Measurements from ENCODE around the gene TRPM3.

TRPM3 gene

DNA sequence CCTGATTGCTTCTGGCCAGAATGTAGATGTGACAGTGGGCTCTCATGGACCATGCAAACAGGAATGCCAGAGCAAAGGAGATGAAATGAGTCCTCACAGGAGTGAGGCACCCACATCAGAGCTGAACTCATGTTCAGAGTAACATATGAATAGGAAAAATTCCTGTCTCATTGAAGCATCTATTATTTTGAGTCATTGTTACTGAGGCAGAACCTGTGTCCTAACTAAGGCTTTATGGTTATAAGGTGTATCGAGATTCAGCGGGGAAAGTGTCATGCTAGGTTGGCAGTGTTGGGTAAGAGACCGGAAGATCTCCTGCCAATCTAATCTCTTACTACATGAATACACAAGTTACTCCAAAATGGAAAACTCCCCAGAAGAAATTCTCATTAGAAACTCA lies 304.1 kb downstream of the TRPM3 start:
- no peak for TF ChIP-seq ZC3H10 (CRISPR knock-in tag; IDR thresholded peaks at IDR 0.05)
- TF ChIP-seq CSDC2 (CRISPR knock-in tag; IDR thresholded peaks at IDR 0.05): no peak
- no peak for TF ChIP-seq ZNF565 (CRISPR knock-in tag; conservative IDR thresholded peaks at IDR 0.05; ENCODE audit: low read depth)
- TF ChIP-seq ESRRG (CRISPR knock-in tag; IDR thresholded peaks at IDR 0.05): no peak
- no peak for TF ChIP-seq TCF4 (CRISPR knock-in tag; IDR thresholded peaks at IDR 0.05; ENCODE audit: borderline replicate concordance)
- TF ChIP-seq GLIS3 (CRISPR knock-in tag; IDR thresholded peaks at IDR 0.05): no peak
- no peak for TF ChIP-seq ISL1 (CRISPR knock-in tag; IDR thresholded peaks at IDR 0.05)
- TF ChIP-seq RARB (CRISPR knock-in tag; IDR thresholded peaks at IDR 0.05): no peak
- ATAC-seq: no peak

- TF ChIP-seq ESRRG (CRISPR knock-in tag; IDR thresholded peaks at IDR 0.05) (no peak), BACH2 (CRISPR knock-in tag; IDR thresholded peaks at IDR 0.05; ENCODE audit: borderline replicate concordance) (no peak), CSDC2 (CRISPR knock-in tag; IDR thresholded peaks at IDR 0.05) (no peak)
- no peak for ATAC-seq
Observed at GRCh38 chr9:70816891-70817290, 304.5 kb downstream of the TRPM3 start.

- no peak for ATAC-seq
- no peak for TF ChIP-seq OSR1 (CRISPR knock-in tag; IDR thresholded peaks at IDR 0.05)
- TF ChIP-seq POU6F1 (CRISPR knock-in tag; IDR thresholded peaks at IDR 0.05; ENCODE audit: borderline replicate concordance, low read depth): no peak
- TF ChIP-seq ZNF70 (CRISPR knock-in tag; IDR thresholded peaks at IDR 0.05): no peak
- TF ChIP-seq CSDC2 (CRISPR knock-in tag; IDR thresholded peaks at IDR 0.05): no peak
- no peak for TF ChIP-seq PATZ1 (CRISPR knock-in tag; IDR thresholded peaks at IDR 0.05; ENCODE audit: borderline replicate concordance)
- TF ChIP-seq ZFP30 (CRISPR knock-in tag; IDR thresholded peaks at IDR 0.05): no peak
- no peak for TF ChIP-seq ZNF565 (CRISPR knock-in tag; conservative IDR thresholded peaks at IDR 0.05; ENCODE audit: low read depth)
- TF ChIP-seq ZC3H10 (CRISPR knock-in tag; IDR thresholded peaks at IDR 0.05): no peak
- TF ChIP-seq BACH2 (CRISPR knock-in tag; IDR thresholded peaks at IDR 0.05; ENCODE audit: borderline replicate concordance): no peak
- no peak for TF ChIP-seq CREB5 (CRISPR knock-in tag; IDR thresholded peaks at IDR 0.05; ENCODE audit: low read depth)
- TF ChIP-seq ZFP3 (CRISPR knock-in tag; IDR thresholded peaks at IDR 0.05): no peak
- TF ChIP-seq RARB (CRISPR knock-in tag; IDR thresholded peaks at IDR 0.05): no peak
- no peak for TF ChIP-seq ARNTL (CRISPR knock-in tag; IDR thresholded peaks at IDR 0.05; ENCODE audit: borderline replicate concordance, low read depth)
- no peak for TF ChIP-seq ESRRG (CRISPR knock-in tag; IDR thresholded peaks at IDR 0.05)
- no peak for TF ChIP-seq ISL1 (CRISPR knock-in tag; IDR thresholded peaks at IDR 0.05)
- no peak for TF ChIP-seq PPARA (CRISPR knock-in tag; IDR thresholded peaks at IDR 0.05; ENCODE audit: borderline replicate concordance)
Observed at GRCh38 chr9:70816316-70816715, 305.1 kb downstream of the TRPM3 start.

- TF ChIP-seq PPARA (CRISPR knock-in tag; IDR thresholded peaks at IDR 0.05; ENCODE audit: borderline replicate concordance): no peak
- TF ChIP-seq GLIS3 (CRISPR knock-in tag; IDR thresholded peaks at IDR 0.05): no peak
- TF ChIP-seq PATZ1 (CRISPR knock-in tag; IDR thresholded peaks at IDR 0.05; ENCODE audit: borderline replicate concordance): no peak
- TF ChIP-seq RARB (CRISPR knock-in tag; IDR thresholded peaks at IDR 0.05): no peak
- TF ChIP-seq POU6F1 (CRISPR knock-in tag; IDR thresholded peaks at IDR 0.05; ENCODE audit: borderline replicate concordance, low read depth): no peak
- TF ChIP-seq CREB5 (CRISPR knock-in tag; IDR thresholded peaks at IDR 0.05; ENCODE audit: low read depth): no peak
- TF ChIP-seq, protein P1, sequence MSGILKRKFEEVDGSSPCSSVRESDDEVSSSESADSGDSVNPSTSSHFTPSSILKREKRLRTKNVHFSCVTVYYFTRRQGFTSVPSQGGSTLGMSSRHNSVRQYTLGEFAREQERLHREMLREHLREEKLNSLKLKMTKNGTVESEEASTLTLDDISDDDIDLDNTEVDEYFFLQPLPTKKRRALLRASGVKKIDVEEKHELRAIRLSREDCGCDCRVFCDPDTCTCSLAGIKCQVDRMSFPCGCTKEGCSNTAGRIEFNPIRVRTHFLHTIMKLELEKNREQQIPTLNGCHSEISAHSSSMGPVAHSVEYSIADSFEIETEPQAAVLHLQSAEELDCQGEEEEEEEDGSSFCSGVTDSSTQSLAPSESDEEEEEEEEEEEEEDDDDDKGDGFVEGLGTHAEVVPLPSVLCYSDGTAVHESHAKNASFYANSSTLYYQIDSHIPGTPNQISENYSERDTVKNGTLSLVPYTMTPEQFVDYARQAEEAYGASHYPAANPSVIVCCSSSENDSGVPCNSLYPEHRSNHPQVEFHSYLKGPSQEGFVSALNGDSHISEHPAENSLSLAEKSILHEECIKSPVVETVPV (CRISPR knock-in tag; IDR thresholded peaks at IDR 0.05): no peak
- no peak for TF ChIP-seq SNAI2 (CRISPR knock-in tag; IDR thresholded peaks at IDR 0.05)
- no peak for TF ChIP-seq BACH2 (CRISPR knock-in tag; IDR thresholded peaks at IDR 0.05; ENCODE audit: borderline replicate concordance)
- no peak for TF ChIP-seq ZFP30 (CRISPR knock-in tag; IDR thresholded peaks at IDR 0.05)
- TF ChIP-seq ISL1 (CRISPR knock-in tag; IDR thresholded peaks at IDR 0.05): no peak
- no peak for ATAC-seq
Observed at GRCh38 chr9:70814597-70814996, 306.8 kb downstream of the TRPM3 start.

Measured in SK-N-SH treated with all-trans-retinoic acid at 6 μM for 48 hours (cell line).